WTC11 (cell line): ENCODE data around the gene PPAN. TPM values are rescaled to one million over a fixed set of nuclear protein-coding genes. Genes with fewer than 3 reads are reported as not detected.

ENCODE experiments used
- ATAC-seq: fragments of 200-7000 bp; cut with Tn5 transposase; 2 replicates; pipeline ENCODE4 v1.10.0; 2021; ENCODE audit warnings: mild to moderate bottlenecking, moderate library complexity
- CTCF ChIA-PET: fragments of 300-600 bp; sonication (Branson Sonifier 250); formaldehyde crosslinking; loops from one replicate; lab custom pipeline; 2021; ENCODE audit warnings: antibody characterized with exemption; lab: Charles Lee
- POLR2A ChIA-PET: fragments of 350-600 bp; sonication (Branson Sonifier 250); formaldehyde crosslinking; loops from one replicate; lab custom pipeline; 2021; ENCODE audit warnings: antibody characterized with exemption; lab: Charles Lee
- DNase-seq: peaks from one replicate; pipeline ENCODE4 v3.0.0; 2021; ENCODE audit warnings: low spot score
- H3K27ac Mint-ChIP-seq: 2 replicates; pipeline ENCODE4 v1.8.0; 2021; ENCODE audit warnings: mixed read lengths
- H3K27me3 Mint-ChIP-seq: 2 replicates; pipeline ENCODE4 v1.8.0; 2021; ENCODE audit warnings: low read depth, mild to moderate bottlenecking, moderate library complexity, mixed read lengths
- H3K36me3 Mint-ChIP-seq: 2 replicates; pipeline ENCODE4 v1.8.0; 2021; ENCODE audit warnings: mixed read lengths
- H3K4me1 Mint-ChIP-seq: 2 replicates; pipeline ENCODE4 v1.8.0; 2022; ENCODE audit warnings: mixed read lengths
- H3K4me3 Mint-ChIP-seq: 2 replicates; pipeline ENCODE4 v1.8.0; 2021; ENCODE audit warnings: mild to moderate bottlenecking, moderate library complexity, mixed read lengths
- H3K9me3 Mint-ChIP-seq: 2 replicates; pipeline ENCODE4 v1.8.0; 2021; ENCODE audit warnings: mixed read lengths
- ATF1 ChIP-seq: sonication (generic); formaldehyde crosslinking; IDR thresholded peaks from 2 replicates; pipeline ENCODE4 v1.8.1; 2023; ENCODE audit warnings: mild to moderate bottlenecking, moderate library complexity, missing genetic modification reagents
- ELF4 ChIP-seq: sonication (generic); formaldehyde crosslinking; IDR thresholded peaks from 2 replicates; pipeline ENCODE4 v1.8.1; 2022; ENCODE audit warnings: low read depth, mild to moderate bottlenecking, moderate library complexity, missing genetic modification reagents
- EMX1 ChIP-seq: fragments of 250-450 bp; sonication (Bioruptor Pico); IDR thresholded peaks from 2 replicates; pipeline ENCODE4 v1.8.0; 2021; ENCODE audit warnings: mild to moderate bottlenecking
- ETV6 ChIP-seq: sonication (generic); formaldehyde crosslinking; IDR thresholded peaks from 2 replicates; pipeline ENCODE4 v1.8.1; 2022; ENCODE audit warnings: mild to moderate bottlenecking, missing genetic modification reagents
- GABPB1 ChIP-seq: sonication (generic); formaldehyde crosslinking; IDR thresholded peaks from 2 replicates; pipeline ENCODE4 v1.8.1; 2023; ENCODE audit warnings: mild to moderate bottlenecking, missing genetic modification reagents
- GTF2I ChIP-seq: fragments of 250-450 bp; sonication (Bioruptor Pico); conservative IDR thresholded peaks from 2 replicates; pipeline ENCODE4 v1.4.0; 2021; ENCODE audit warnings: mild to moderate bottlenecking
- MYBL2 ChIP-seq: sonication (generic); formaldehyde crosslinking; IDR thresholded peaks from 2 replicates; pipeline ENCODE4 v1.8.1; 2023; ENCODE audit warnings: mild to moderate bottlenecking, moderate library complexity, missing genetic modification reagents
- NR2C2 ChIP-seq: sonication (generic); formaldehyde crosslinking; IDR thresholded peaks from 2 replicates; pipeline ENCODE4 v1.8.0; 2022; ENCODE audit warnings: mild to moderate bottlenecking, missing genetic modification reagents
- SP1 ChIP-seq: sonication (generic); formaldehyde crosslinking; conservative IDR thresholded peaks from 2 replicates; pipeline ENCODE4 v1.8.1; 2022; ENCODE audit warnings: missing genetic modification reagents
- ZNF121 ChIP-seq: sonication (generic); formaldehyde crosslinking; IDR thresholded peaks from 2 replicates; pipeline ENCODE4 v1.8.0; 2023; ENCODE audit warnings: missing genetic modification reagents
- ZNF263 ChIP-seq: sonication (generic); formaldehyde crosslinking; IDR thresholded peaks from 2 replicates; pipeline ENCODE4 v1.8.1; 2022; ENCODE audit warnings: low read depth, mild to moderate bottlenecking, moderate library complexity, missing genetic modification reagents
- ZNF396 ChIP-seq: fragments of 250-450 bp; sonication (Bioruptor Pico); IDR thresholded peaks from 2 replicates; pipeline ENCODE4 v1.8.0; 2021; ENCODE audit warnings: mild to moderate bottlenecking, moderate library complexity, borderline replicate concordance
- ZNF423 ChIP-seq: fragments of 250-450 bp; sonication (Bioruptor Pico); IDR thresholded peaks from 2 replicates; pipeline ENCODE4 v2.1.2; 2022; ENCODE audit warnings: mild to moderate bottlenecking, moderate library complexity
- ZNF671 ChIP-seq: fragments of 250-450 bp; sonication (Bioruptor Pico); IDR thresholded peaks from 2 replicates; pipeline ENCODE4 v1.8.0; 2021; ENCODE audit warnings: mild to moderate bottlenecking
- total RNA-seq: library from RNA; stranded (reverse); gene quantifications from 3 replicates; pipeline ENCODE4 v1.2.3, GENCODE V29; 2021
- TF ChIP-seq, protein P1 (sequence below): sonication (generic); formaldehyde crosslinking; IDR thresholded peaks from 2 replicates; pipeline ENCODE4 v1.8.0; 2023; ENCODE audit warnings: missing genetic modification reagents
- TF ChIP-seq, protein P2 (sequence below): sonication (generic); formaldehyde crosslinking; conservative IDR thresholded peaks from 2 replicates; pipeline ENCODE4 v1.8.1; 2023; ENCODE audit warnings: mild to moderate bottlenecking, low read depth, missing genetic modification reagents, moderate library complexity
- TF ChIP-seq, protein P3 (sequence below): sonication (generic); formaldehyde crosslinking; IDR thresholded peaks from 2 replicates; pipeline ENCODE4 v1.8.0; 2022; ENCODE audit warnings: mild to moderate bottlenecking, missing genetic modification reagents
- TF ChIP-seq, protein P4 (sequence below): sonication (generic); formaldehyde crosslinking; IDR thresholded peaks from 2 replicates; pipeline ENCODE4 v1.8.1; 2023; ENCODE audit warnings: mild to moderate bottlenecking, moderate library complexity, missing genetic modification reagents
- TF ChIP-seq, protein P5 (sequence below): sonication (generic); formaldehyde crosslinking; IDR thresholded peaks from 2 replicates; pipeline ENCODE4 v1.8.0; 2023; ENCODE audit warnings: missing genetic modification reagents, mild to moderate bottlenecking, borderline replicate concordance
- TF ChIP-seq, protein P6 (sequence below): sonication (generic); formaldehyde crosslinking; IDR thresholded peaks from 2 replicates; pipeline ENCODE4 v1.8.1; 2022; ENCODE audit warnings: low read depth, missing genetic modification reagents, borderline replicate concordance
- TF ChIP-seq, protein P7 (sequence below): fragments of 250-450 bp; sonication (Bioruptor Pico); IDR thresholded peaks from 2 replicates; pipeline ENCODE4 v1.9.0; 2021; ENCODE audit warnings: mild to moderate bottlenecking
- TF ChIP-seq, protein P8 (sequence below): sonication (generic); formaldehyde crosslinking; IDR thresholded peaks from 2 replicates; pipeline ENCODE4 v1.8.1; 2022; ENCODE audit warnings: mild to moderate bottlenecking, moderate library complexity, missing genetic modification reagents
- TF ChIP-seq, protein P9 (sequence below): fragments of 250-450 bp; sonication (Bioruptor Pico); IDR thresholded peaks from 2 replicates; pipeline ENCODE4 v1.8.0; 2021; ENCODE audit warnings: mild to moderate bottlenecking

The PPAN gene
- total RNA-seq, 1 experiment from 2014 or later: 83.7 TPM

DNA sequence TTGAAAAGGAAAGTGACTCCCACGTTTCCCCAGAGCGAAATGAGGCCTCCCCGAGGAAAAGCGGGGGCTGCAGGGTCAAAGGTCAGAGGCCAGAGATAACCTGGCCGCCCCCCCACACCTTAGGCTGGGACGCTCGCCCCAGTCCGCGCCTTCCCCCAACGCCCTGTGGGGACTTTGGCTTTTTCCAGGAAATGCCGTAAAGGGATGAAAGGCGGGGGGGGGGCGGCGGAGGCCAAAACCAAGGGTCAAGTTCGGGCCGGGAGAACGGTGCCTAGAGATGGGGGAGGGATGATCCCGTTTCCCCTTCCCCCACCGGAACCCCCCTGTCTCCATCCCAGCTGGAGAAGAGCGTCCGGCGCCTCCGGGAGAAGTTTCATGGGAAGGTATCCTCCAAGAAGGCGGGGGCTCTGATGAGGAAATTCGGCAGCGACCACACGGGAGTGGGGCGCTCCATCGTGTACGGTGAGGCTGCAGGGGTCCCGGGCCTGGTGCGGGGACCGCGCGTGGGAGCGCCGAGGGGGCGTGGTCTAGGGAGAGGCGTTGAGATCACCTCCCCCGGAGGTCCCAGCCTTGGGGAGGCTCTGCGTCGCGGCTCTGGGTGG, 19.5 kb upstream of the PPAN start:
- Mint-ChIP-seq H3K9me3 (no peaks in the 10 kb centered on the region), H3K4me1 (peaks cover 8% of the 10 kb centered on the region; the same call in 1 of the 2 replicates), H3K36me3 (peaks cover 8% of the 10 kb centered on the region), H3K27me3 (peaks cover 23% of the 10 kb centered on the region), H3K27ac (no peak overlapping the region), H3K4me3 (peak overlapping the region; percentile 85)
- no peak for DNase-seq
- POLR2A ChIA-PET: interaction anchor here (0.6 kb wide), 1 partner anchor 190 kb away, joined by 4 read pairs; no protein-coding TSS in a partner anchor
- peak; percentile 28 for ATAC-seq
- CTCF ChIA-PET: no interaction called here
- no peak for TF ChIP-seq ZNF396
- TF ChIP-seq, protein P1, sequence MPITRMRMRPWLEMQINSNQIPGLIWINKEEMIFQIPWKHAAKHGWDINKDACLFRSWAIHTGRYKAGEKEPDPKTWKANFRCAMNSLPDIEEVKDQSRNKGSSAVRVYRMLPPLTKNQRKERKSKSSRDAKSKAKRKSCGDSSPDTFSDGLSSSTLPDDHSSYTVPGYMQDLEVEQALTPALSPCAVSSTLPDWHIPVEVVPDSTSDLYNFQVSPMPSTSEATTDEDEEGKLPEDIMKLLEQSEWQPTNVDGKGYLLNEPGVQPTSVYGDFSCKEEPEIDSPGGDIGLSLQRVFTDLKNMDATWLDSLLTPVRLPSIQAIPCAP: no peak
- TF ChIP-seq, protein P2, sequence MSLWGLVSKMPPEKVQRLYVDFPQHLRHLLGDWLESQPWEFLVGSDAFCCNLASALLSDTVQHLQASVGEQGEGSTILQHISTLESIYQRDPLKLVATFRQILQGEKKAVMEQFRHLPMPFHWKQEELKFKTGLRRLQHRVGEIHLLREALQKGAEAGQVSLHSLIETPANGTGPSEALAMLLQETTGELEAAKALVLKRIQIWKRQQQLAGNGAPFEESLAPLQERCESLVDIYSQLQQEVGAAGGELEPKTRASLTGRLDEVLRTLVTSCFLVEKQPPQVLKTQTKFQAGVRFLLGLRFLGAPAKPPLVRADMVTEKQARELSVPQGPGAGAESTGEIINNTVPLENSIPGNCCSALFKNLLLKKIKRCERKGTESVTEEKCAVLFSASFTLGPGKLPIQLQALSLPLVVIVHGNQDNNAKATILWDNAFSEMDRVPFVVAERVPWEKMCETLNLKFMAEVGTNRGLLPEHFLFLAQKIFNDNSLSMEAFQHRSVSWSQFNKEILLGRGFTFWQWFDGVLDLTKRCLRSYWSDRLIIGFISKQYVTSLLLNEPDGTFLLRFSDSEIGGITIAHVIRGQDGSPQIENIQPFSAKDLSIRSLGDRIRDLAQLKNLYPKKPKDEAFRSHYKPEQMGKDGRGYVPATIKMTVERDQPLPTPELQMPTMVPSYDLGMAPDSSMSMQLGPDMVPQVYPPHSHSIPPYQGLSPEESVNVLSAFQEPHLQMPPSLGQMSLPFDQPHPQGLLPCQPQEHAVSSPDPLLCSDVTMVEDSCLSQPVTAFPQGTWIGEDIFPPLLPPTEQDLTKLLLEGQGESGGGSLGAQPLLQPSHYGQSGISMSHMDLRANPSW: no peak
- 0 out of 2 replicates have a peak, but pooled peaks have one; percentile 9 for TF ChIP-seq ETV6 (CRISPR knock-in tag)
- TF ChIP-seq EMX1 (CRISPR knock-in tag): no peak
- TF ChIP-seq, protein P3, sequence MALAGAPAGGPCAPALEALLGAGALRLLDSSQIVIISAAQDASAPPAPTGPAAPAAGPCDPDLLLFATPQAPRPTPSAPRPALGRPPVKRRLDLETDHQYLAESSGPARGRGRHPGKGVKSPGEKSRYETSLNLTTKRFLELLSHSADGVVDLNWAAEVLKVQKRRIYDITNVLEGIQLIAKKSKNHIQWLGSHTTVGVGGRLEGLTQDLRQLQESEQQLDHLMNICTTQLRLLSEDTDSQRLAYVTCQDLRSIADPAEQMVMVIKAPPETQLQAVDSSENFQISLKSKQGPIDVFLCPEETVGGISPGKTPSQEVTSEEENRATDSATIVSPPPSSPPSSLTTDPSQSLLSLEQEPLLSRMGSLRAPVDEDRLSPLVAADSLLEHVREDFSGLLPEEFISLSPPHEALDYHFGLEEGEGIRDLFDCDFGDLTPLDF (CRISPR knock-in tag): no peak
- no peak for TF ChIP-seq MYBL2
- no peak for TF ChIP-seq GTF2I (CRISPR knock-in tag)
- TF ChIP-seq NR2C2: peak; percentile 64
- TF ChIP-seq ZNF121: no peak
- TF ChIP-seq ELF4 (CRISPR knock-in tag): no peak
- TF ChIP-seq, protein P4, sequence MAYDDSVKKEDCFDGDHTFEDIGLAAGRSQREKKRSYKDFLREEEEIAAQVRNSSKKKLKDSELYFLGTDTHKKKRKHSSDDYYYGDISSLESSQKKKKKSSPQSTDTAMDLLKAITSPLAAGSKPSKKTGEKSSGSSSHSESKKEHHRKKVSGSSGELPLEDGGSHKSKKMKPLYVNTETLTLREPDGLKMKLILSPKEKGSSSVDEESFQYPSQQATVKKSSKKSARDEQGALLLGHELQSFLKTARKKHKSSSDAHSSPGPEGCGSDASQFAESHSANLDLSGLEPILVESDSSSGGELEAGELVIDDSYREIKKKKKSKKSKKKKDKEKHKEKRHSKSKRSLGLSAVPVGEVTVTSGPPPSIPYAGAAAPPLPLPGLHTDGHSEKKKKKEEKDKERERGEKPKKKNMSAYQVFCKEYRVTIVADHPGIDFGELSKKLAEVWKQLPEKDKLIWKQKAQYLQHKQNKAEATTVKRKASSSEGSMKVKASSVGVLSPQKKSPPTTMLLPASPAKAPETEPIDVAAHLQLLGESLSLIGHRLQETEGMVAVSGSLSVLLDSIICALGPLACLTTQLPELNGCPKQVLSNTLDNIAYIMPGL (CRISPR knock-in tag): 0 out of 2 replicates have a peak, but pooled peaks have one; percentile 15
- TF ChIP-seq, protein P5, sequence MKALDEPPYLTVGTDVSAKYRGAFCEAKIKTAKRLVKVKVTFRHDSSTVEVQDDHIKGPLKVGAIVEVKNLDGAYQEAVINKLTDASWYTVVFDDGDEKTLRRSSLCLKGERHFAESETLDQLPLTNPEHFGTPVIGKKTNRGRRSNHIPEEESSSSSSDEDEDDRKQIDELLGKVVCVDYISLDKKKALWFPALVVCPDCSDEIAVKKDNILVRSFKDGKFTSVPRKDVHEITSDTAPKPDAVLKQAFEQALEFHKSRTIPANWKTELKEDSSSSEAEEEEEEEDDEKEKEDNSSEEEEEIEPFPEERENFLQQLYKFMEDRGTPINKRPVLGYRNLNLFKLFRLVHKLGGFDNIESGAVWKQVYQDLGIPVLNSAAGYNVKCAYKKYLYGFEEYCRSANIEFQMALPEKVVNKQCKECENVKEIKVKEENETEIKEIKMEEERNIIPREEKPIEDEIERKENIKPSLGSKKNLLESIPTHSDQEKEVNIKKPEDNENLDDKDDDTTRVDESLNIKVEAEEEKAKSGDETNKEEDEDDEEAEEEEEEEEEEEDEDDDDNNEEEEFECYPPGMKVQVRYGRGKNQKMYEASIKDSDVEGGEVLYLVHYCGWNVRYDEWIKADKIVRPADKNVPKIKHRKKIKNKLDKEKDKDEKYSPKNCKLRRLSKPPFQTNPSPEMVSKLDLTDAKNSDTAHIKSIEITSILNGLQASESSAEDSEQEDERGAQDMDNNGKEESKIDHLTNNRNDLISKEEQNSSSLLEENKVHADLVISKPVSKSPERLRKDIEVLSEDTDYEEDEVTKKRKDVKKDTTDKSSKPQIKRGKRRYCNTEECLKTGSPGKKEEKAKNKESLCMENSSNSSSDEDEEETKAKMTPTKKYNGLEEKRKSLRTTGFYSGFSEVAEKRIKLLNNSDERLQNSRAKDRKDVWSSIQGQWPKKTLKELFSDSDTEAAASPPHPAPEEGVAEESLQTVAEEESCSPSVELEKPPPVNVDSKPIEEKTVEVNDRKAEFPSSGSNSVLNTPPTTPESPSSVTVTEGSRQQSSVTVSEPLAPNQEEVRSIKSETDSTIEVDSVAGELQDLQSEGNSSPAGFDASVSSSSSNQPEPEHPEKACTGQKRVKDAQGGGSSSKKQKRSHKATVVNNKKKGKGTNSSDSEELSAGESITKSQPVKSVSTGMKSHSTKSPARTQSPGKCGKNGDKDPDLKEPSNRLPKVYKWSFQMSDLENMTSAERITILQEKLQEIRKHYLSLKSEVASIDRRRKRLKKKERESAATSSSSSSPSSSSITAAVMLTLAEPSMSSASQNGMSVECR (CRISPR knock-in tag): no peak
- TF ChIP-seq, protein P6, sequence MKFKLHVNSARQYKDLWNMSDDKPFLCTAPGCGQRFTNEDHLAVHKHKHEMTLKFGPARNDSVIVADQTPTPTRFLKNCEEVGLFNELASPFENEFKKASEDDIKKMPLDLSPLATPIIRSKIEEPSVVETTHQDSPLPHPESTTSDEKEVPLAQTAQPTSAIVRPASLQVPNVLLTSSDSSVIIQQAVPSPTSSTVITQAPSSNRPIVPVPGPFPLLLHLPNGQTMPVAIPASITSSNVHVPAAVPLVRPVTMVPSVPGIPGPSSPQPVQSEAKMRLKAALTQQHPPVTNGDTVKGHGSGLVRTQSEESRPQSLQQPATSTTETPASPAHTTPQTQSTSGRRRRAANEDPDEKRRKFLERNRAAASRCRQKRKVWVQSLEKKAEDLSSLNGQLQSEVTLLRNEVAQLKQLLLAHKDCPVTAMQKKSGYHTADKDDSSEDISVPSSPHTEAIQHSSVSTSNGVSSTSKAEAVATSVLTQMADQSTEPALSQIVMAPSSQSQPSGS (CRISPR knock-in tag): no peak
- peak; percentile 35; the same call in 1 of the 2 replicates for TF ChIP-seq ZNF423 (CRISPR knock-in tag)
- TF ChIP-seq ATF1: no peak
- TF ChIP-seq GABPB1 (CRISPR knock-in tag): no peak
- TF ChIP-seq SP1 (CRISPR knock-in tag): no peak
- TF ChIP-seq, protein P7, sequence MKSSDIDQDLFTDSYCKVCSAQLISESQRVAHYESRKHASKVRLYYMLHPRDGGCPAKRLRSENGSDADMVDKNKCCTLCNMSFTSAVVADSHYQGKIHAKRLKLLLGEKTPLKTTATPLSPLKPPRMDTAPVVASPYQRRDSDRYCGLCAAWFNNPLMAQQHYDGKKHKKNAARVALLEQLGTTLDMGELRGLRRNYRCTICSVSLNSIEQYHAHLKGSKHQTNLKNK (CRISPR knock-in tag): no peak
- no peak for TF ChIP-seq ZNF263 (CRISPR knock-in tag)
- TF ChIP-seq, protein P8, sequence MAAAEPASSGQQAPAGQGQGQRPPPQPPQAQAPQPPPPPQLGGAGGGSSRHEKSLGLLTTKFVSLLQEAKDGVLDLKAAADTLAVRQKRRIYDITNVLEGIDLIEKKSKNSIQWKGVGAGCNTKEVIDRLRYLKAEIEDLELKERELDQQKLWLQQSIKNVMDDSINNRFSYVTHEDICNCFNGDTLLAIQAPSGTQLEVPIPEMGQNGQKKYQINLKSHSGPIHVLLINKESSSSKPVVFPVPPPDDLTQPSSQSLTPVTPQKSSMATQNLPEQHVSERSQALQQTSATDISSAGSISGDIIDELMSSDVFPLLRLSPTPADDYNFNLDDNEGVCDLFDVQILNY (CRISPR knock-in tag): peak; percentile 12; the same call in 1 of the 2 replicates
- TF ChIP-seq, protein P9, sequence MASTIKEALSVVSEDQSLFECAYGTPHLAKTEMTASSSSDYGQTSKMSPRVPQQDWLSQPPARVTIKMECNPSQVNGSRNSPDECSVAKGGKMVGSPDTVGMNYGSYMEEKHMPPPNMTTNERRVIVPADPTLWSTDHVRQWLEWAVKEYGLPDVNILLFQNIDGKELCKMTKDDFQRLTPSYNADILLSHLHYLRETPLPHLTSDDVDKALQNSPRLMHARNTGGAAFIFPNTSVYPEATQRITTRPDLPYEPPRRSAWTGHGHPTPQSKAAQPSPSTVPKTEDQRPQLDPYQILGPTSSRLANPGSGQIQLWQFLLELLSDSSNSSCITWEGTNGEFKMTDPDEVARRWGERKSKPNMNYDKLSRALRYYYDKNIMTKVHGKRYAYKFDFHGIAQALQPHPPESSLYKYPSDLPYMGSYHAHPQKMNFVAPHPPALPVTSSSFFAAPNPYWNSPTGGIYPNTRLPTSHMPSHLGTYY (CRISPR knock-in tag): no peak
- no peak for TF ChIP-seq ZNF671 (CRISPR knock-in tag)
